ENCODE measurements around the gene MTARC1.

GRCh38 chr1:220818421-220819173, 31.9 kb downstream of the MTARC1 start:
- TF ChIP-seq CTCF (IDR thresholded peaks at IDR 0.05) (no peak), POLR2A (IDR thresholded peaks at IDR 0.05) (no peak)
